Measurements from ENCODE around the gene SESN2.

- no peak for TF ChIP-seq POLR2A (IDR thresholded peaks at IDR 0.05; ENCODE audit: low read depth, low read length)
- no peak for TF ChIP-seq POLR2AphosphoS5 (IDR thresholded peaks at IDR 0.05; ENCODE audit: low read depth, low read length)
Observed at GRCh38 chr1:28264897-28265296, 5.6 kb downstream of the SESN2 start.

Measured in GM12892 (cell line).